Urothelium cell line (cell line): ENCODE results near the gene RCSD1.
"Not testable (repeated sequence)": the region's sequence is repeated elsewhere in the genome, so short reads cannot be mapped to it uniquely, and the experiment has no call there.

ENCODE experiments used
- DNase-seq: peaks from one replicate; pipeline ENCODE4 v3.0.0; 2011; ENCODE audit warnings: low spot score, mixed read lengths
- FAIRE-seq: peaks from 2 replicates; lab custom pipeline; 2011; peaks lifted over from hg19 to GRCh38; lab: Jason Lieb, UNC

RCSD1 gene

DNA sequence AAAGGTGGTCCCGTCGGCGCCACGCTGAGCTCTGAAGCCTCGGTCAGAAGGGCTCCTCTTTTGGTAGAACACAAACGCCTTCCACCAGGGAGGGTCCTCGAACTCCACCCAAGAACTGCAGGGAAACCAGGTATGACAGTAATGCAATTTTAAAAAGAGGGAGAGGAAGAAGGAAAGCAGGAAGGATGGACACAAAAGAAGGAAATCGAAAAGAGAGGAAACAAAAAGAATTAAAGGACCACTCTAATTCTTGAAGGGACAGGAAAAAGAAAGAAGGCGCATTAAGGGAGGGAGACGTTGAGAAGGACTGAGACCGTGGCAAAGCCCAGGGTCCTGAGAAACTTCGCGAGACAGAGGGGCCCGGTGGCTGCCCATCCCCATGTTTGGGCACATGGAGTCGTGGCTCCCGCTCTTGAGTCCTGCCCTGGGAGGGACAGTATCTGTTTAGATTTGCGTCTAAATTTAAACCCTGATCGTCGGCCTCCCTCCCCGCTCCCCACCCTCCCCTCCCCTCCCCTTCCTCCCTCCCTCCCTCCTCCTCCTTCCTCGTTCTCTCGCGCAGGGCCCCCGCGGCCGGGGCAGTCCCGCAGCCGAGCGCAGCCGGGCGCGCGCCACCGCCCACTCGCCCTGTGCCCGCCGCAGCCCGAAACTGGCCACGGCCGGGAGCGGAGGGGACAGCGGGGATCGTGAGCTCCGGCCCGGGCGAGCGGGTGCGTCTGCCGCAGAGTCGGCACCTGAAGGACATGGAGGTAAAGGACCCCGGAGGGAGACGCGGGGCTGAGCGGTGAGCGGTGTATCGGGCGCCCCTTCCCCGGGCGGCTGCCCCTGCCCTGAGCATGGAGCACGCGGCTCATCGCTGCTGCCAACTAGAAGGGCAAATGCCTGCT, at the start of gene RCSD1:
Gene RCSD1 (plus strand): TSS at position 552 of the 887 bp plus-strand sequence. CDS start 192 bp downstream, at position 744.
- FAIRE-seq (no peak), DNase-seq (no peak)

GRCh38 chr1:167582064-167582463, 48.0 kb upstream of the RCSD1 start:
- DNase-seq = no peak
- no peak for FAIRE-seq

- DNase-seq = no peak
- FAIRE-seq = no peak
Measured at GRCh38 chr1:167582722-167583121, 47.3 kb upstream of the RCSD1 start.

DNA sequence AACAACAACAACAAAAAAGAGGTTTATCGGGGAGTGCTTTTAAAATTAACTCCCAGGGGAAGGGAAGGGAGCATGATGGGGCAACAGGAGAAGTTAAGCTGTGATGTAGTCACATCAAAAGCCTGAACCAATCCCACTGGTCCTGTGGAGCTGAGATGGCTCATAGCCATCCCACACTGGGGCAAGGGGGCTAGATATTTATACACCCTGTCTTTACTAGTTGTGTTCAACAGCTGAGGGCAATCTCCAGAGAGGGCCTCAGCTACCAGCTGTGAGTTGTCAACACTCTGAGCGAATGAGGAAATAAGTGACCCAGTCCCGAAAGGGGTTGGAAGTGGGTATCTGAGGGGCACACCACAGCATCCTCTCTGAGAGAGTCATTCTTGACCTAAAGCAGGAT, 45.5 kb upstream of the RCSD1 start:
- DNase-seq (no peak), FAIRE-seq (no peak)

- DNase-seq = no peak
- FAIRE-seq = no peak
Measured at GRCh38 chr1:167587342-167587741, 42.7 kb upstream of the RCSD1 start.

DNA sequence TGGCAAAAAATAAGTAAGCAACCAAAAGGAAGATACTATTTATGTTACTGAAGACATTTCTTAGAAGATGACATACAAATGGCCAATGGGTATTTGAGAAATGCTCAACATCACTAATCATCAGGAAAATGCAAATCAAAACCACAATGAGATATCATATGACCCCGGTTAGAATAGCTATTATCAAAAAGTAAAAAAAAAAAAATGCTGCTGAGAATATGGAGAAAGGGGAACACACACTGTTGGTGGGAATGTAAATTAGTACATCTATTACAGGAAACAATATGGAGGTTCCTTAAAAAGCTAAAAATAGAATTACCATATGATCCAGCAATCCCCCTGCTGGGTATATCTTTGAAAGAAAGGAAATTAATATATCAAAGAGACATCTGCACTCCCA, 42.2 kb upstream of the RCSD1 start:
- FAIRE-seq (no peak), DNase-seq (no peak)

DNA sequence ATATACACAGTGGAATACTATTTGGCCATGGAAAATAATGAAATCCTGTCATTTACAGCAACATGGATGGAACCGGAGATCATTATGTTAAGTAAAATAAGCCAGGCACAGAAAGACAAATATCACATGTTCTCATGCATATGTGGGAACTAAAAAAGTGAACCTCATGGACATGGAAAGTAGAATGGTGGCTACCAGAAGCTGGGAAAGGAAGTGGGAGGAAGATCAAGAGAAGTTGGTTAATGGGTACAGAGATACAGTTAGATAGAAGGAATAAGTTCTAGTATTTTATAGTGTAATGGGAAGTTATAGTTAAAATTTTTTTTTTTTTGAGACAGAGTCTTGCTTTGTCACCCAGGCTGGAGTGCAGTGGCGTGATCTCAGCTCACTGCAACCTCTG, 41.7 kb upstream of the RCSD1 start:
- DNase-seq (no peak), FAIRE-seq (no peak)

DNA sequence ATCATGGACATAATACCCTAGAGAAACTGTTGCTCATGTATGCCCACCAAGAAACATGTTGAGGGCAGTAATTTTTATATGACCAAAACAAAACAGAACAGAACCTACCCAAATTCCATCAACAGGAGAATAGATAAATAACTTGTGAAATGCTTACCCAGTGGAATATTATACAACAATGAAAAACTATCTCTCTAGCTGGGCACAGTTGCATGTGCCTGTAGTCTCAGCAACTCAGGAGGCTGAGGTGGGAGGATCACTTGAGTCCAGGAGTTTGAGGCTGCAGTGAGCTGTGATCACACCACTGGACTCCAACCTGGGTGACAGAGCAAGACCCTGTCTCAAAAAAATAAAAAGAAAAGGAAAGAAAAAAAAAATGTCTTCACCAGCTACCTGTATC, 37.6 kb upstream of the RCSD1 start:
- no peak for DNase-seq
- FAIRE-seq = no peak

- FAIRE-seq (no peak), DNase-seq (no peak)
Measured at GRCh38 chr1:167593860-167594259, 36.2 kb upstream of the RCSD1 start.

GRCh38 chr1:167594822-167595221, 35.2 kb upstream of the RCSD1 start:
- FAIRE-seq (no peak), DNase-seq (no peak)

DNA sequence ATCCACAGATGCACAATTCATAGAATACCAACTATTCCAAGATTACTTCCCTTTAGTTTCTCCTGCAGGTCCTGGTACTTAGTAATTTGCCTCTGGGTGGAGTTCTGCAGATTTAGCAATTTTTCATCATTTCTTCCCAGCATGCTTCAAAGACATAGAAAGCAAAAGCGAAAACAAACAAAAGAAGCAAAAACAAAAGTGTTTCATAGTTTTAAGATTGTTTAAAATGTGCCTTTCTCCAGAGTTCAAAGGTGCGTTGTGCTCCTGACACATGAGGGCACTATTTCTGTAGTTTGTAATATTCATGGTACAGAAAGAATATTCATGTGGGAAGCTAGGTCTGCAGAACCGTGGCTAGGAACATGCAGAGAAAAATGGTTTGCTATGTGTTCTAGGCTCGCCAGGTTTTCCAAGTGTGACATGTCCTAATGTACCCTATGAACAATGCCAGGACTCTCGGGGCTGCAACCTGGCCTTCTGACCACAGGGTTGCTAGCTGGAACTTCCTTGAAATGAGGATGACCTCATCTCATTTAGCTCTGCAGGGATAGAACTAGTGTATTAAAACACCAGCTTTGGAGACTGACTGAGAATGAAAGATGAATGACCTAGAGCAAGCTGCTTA, 30.0 kb upstream of the RCSD1 start:
- FAIRE-seq (no peak), DNase-seq (peak; percentile 25)

GRCh38 chr1:167601442-167602383, 28.3 kb upstream of the RCSD1 start:
- DNase-seq (no peak), FAIRE-seq (no peak)

GRCh38 chr1:167602840-167603239, 27.2 kb upstream of the RCSD1 start:
- DNase-seq (no peak), FAIRE-seq (no peak)

DNA sequence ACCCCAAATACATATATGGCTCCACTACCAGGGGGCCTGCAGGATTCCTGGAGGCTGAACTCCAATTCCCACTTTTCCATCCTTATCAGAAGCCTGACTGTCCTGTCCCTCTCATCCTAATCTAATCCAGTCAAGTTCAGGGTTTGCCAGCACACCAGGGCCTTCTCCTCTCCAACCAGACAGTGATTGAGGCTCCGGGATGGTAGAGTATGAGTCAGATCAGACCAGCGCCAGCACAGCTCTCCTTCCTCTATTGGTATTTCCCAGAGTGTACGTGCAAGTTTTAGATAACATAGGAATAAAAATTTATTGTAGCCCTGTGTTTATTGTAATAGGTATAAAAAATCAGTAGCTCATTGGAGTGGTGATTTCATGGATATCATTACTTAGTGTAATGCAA, 24.5 kb upstream of the RCSD1 start:
- DNase-seq (no peak), FAIRE-seq (no peak)

DNA sequence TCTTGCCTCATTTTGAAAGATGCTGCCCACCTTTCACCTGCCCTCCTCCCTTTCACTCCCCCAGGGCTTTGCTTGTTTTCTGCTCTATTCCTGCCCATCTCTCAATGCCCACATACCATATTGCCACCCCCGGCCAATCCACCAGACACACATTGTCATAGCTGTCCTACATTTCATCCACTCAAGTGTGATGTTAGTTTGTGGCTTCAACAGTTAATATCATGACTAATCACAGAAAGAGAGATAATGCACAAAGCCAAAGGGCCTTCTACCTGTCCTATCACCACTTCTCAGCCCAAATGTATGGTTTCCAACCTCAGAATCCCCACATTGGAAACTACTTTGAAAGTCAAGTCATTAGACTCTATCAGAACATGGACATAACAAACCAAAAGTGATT, 18.0 kb upstream of the RCSD1 start:
- DNase-seq (no peak), FAIRE-seq (peak; percentile 48)

DNA sequence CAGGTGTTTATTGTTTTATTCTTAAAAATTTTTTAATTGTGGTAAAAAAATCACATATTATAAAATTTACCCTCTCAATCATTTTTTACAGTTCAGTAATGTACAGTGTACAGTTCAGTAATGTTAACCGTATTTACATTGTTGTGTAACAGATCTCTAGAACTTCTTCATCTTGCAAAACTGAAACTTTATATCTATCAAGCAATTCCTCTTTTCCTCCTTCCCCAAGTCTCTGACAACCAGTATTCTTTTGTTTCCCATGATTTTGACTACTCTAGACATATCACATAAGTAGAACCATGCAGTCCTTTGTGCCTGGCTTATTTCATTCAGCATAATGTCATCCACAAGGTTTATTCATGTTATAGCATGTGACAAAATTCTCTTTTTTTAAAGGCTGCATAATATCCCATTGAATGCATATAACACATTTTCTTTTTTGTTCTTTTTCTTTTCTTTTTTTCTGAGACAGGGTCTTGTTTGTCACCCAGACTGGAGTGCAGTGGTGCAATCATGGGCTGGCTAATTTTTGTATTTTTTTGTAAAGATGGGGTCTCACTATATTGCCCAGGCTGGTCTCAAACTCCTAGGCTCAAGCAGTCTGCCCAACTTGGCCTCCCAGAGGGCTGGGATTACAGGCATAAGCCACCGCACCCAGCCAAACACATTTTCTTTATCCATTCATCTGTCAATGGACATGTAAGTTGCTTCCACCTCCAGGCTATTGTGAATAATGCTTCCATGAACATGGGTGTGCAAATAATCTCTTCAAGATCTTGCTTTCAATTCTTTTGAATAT, 17.2 kb upstream of the RCSD1 start:
- no peak for FAIRE-seq
- no peak for DNase-seq

- DNase-seq, FAIRE-seq: not testable (repeated sequence)
Measured at GRCh38 chr1:167613984-167614383, 16.0 kb upstream of the RCSD1 start.

DNA sequence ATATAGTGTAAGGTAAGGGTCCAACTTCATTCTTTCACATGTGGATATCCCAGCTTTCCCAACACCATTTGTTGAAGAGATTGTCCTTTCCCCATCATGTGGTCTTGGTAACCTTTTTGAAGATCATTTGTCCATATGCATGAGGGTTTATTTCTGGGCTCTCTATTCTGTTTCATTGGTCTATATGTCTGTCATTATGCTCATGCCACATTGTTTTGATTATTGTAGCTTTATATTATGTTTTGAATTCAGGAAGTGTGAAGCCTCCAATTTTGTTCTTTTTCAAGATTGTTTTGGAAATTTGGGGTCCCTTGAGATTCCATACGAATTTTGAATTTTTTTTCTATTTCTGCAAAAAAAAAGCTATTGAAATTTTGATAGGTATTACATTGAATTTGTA, 15.2 kb upstream of the RCSD1 start:
- FAIRE-seq (no peak), DNase-seq (no peak)

- no peak for FAIRE-seq
- no peak for DNase-seq
Measured at GRCh38 chr1:167616521-167616920, 13.5 kb upstream of the RCSD1 start.
